ENCODE data around the gene ITGA11.

Gene ITGA11

GRCh38 chr15:68371160-68371559, 60.8 kb downstream of the ITGA11 start:
- no peaks in the 10 kb centered on the region for H3K4me1 ChIP-seq
- in situ Hi-C loops (cut with MboI; ENCODE audit: low sequenced_read_pairs): no loop called here

DNA sequence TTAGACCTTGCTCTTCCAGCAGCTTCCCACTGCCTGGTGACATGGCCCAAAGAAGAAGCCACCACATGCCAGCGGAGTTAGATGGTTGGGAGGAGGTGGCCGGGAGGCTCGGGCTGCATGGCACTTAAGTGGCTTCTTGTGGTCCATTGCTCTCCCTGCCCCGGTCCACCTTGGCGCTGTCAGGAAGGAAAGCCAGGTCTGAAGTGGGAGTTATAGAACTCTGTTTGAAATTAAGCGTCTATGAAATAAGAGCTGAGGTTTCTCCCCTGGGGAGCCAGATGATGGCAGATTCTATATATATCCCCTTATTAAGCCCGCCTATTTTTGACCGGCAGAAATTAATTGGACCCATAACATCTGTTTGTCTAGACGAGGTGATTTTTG, 61.2 kb downstream of the ITGA11 start:
- H3K9me3 ChIP-seq: no peaks in the 10 kb centered on the region
- H3K4me3 ChIP-seq: no peak overlapping the region
- in situ Hi-C loops (cut with MboI; ENCODE audit: low sequenced_read_pairs): no loop called here
- peaks cover 19% of the 10 kb centered on the region for H3K27me3 ChIP-seq (ENCODE audit: low read depth)
- no peaks in the 10 kb centered on the region for H3K4me1 ChIP-seq
- H3K36me3 ChIP-seq (replicated peaks): no peaks in the 10 kb centered on the region
- no peak for DNase-seq (ENCODE audit: low spot score in 2 of 2)

More at GRCh38 chr15:68371160-68371559, 60.8 kb downstream of the ITGA11 start:
- Histone ChIP-seq H3K36me3 (replicated peaks) (no peaks in the 10 kb centered on the region), H3K27me3 (ENCODE audit: low read depth) (peaks cover 15% of the 10 kb centered on the region), H3K4me3 (no peak overlapping the region), H3K9me3 (no peaks in the 10 kb centered on the region)
- DNase-seq (ENCODE audit: low spot score in 2 of 2): no peak

GRCh38 chr15:68369931-68370767, 61.8 kb downstream of the ITGA11 start:
- H3K4me3 ChIP-seq: no peak overlapping the region
- in situ Hi-C loops (cut with MboI; ENCODE audit: low sequenced_read_pairs): no loop called here

GRCh38 chr15:68368731-68369435, 63.1 kb downstream of the ITGA11 start:
- Histone ChIP-seq H3K27me3 (ENCODE audit: low read depth) (peaks cover 20% of the 10 kb centered on the region), H3K36me3 (replicated peaks) (no peaks in the 10 kb centered on the region), H3K4me1 (no peaks in the 10 kb centered on the region), H3K9me3 (no peaks in the 10 kb centered on the region), H3K4me3 (no peak overlapping the region)
- DNase-seq (ENCODE audit: low spot score in 2 of 2): no peak
- in situ Hi-C loops (cut with MboI; ENCODE audit: low sequenced_read_pairs): no loop called here

More at GRCh38 chr15:68369931-68370767, 61.8 kb downstream of the ITGA11 start:
- Histone ChIP-seq H3K4me1 (no peaks in the 10 kb centered on the region), H3K9me3 (no peaks in the 10 kb centered on the region), H3K36me3 (replicated peaks) (no peaks in the 10 kb centered on the region), H3K27me3 (ENCODE audit: low read depth) (peaks cover 20% of the 10 kb centered on the region)
- no peak for DNase-seq (ENCODE audit: low spot score in 2 of 2)

GRCh38 chr15:68367992-68368391, 64.0 kb downstream of the ITGA11 start:
- H3K36me3 ChIP-seq (replicated peaks): no peaks in the 10 kb centered on the region
- no peak for DNase-seq (ENCODE audit: low spot score in 2 of 2)
- H3K4me3 ChIP-seq: no peak overlapping the region
- in situ Hi-C loops (cut with MboI; ENCODE audit: low sequenced_read_pairs): no loop called here
- no peaks in the 10 kb centered on the region for H3K9me3 ChIP-seq
- peaks cover 20% of the 10 kb centered on the region for H3K27me3 ChIP-seq (ENCODE audit: low read depth)
- no peaks in the 10 kb centered on the region for H3K4me1 ChIP-seq

DNA sequence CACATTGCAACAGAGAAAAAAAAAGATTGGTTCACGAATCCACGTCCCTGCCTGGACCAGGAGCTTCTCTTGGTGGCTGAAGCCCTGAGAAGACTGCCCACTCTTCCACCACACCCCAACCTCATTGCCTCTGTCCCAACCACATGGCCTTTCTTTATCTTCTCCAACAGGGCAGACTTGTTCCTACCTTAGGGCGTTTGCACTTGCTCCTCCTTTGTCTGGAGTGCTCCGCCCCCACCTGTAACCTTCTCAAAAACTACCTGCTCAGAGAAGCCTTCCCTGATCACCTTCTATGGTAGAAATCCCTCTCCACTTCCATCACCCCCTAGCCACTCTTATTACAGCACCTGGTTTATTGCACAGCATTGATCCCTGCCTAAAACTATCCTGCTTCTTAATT, 64.7 kb downstream of the ITGA11 start:
- in situ Hi-C loops (cut with MboI; ENCODE audit: low sequenced_read_pairs): no loop called here
- DNase-seq (ENCODE audit: low spot score in 2 of 2): no peak
- H3K36me3 ChIP-seq (replicated peaks): no peaks in the 10 kb centered on the region

DNA sequence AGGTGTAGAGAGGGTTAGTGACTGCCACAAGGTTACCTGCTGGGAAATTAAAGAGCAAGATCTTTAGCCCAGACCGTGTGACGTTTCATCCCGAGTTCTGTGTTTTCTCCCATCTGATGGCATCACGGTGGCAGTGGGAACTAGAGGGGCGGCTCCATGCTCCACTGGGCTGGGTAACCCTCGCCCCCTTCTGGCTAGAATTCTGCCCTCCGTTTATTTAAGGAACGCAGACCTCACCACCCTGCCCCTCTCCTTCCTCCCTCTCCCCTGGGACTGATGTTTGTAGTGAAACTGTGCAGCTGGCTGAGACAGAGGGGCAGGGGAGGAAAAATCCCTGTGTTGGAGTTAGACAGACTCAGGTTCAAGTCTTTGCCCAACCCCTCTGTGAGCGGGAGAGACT, 65.6 kb downstream of the ITGA11 start:
- in situ Hi-C loops (cut with MboI; ENCODE audit: low sequenced_read_pairs): no loop called here
- no peak for DNase-seq (ENCODE audit: low spot score in 2 of 2)
- H3K27me3 ChIP-seq (ENCODE audit: low read depth): peaks cover 20% of the 10 kb centered on the region
- no peaks in the 10 kb centered on the region for H3K9me3 ChIP-seq
- H3K4me3 ChIP-seq: no peak overlapping the region
- H3K36me3 ChIP-seq (replicated peaks): no peaks in the 10 kb centered on the region
- H3K4me1 ChIP-seq: no peaks in the 10 kb centered on the region

More for the DNA sequence above, 64.7 kb downstream of the ITGA11 start:
- no peaks in the 10 kb centered on the region for H3K4me1 ChIP-seq
- no peaks in the 10 kb centered on the region for H3K9me3 ChIP-seq
- no peak overlapping the region for H3K4me3 ChIP-seq
- H3K27me3 ChIP-seq (ENCODE audit: low read depth): peaks cover 20% of the 10 kb centered on the region

DNA sequence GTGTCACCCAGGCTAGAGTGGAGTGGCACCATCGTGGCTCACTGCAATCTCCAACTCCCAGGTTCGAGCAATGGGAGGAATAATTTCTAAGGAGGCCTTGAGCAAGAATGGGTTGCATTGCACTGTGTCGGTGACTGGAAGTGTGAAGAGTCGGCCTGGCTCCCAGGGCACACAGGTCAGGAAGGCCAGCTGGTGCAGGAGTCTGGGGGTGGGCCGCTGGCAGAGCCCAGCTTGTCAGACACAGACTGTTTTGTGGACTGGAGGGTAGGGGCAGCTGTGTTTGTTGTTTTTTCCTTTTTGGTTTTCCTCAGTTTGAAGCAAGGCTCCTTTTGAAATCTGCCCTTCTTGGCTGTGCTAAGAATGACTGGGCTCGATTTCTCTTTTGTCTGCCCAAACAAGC, 66.2 kb downstream of the ITGA11 start:
- H3K36me3 ChIP-seq (replicated peaks): no peaks in the 10 kb centered on the region
- no peaks in the 10 kb centered on the region for H3K9me3 ChIP-seq
- peaks cover 20% of the 10 kb centered on the region for H3K27me3 ChIP-seq (ENCODE audit: low read depth)
- no peaks in the 10 kb centered on the region for H3K4me1 ChIP-seq
- in situ Hi-C loops (cut with MboI; ENCODE audit: low sequenced_read_pairs): no loop called here
- no peak for DNase-seq (ENCODE audit: low spot score in 2 of 2)
- no peak overlapping the region for H3K4me3 ChIP-seq

- no peak for DNase-seq (ENCODE audit: low spot score in 2 of 2)
- peaks cover 20% of the 10 kb centered on the region for H3K27me3 ChIP-seq (ENCODE audit: low read depth)
- no peak overlapping the region for H3K4me3 ChIP-seq
- H3K36me3 ChIP-seq (replicated peaks): no peaks in the 10 kb centered on the region
- H3K4me1 ChIP-seq: no peaks in the 10 kb centered on the region
- in situ Hi-C loops (cut with MboI; ENCODE audit: low sequenced_read_pairs): no loop called here
- H3K9me3 ChIP-seq: no peaks in the 10 kb centered on the region
Observed at GRCh38 chr15:68365140-68365745, 66.7 kb downstream of the ITGA11 start.

DNA sequence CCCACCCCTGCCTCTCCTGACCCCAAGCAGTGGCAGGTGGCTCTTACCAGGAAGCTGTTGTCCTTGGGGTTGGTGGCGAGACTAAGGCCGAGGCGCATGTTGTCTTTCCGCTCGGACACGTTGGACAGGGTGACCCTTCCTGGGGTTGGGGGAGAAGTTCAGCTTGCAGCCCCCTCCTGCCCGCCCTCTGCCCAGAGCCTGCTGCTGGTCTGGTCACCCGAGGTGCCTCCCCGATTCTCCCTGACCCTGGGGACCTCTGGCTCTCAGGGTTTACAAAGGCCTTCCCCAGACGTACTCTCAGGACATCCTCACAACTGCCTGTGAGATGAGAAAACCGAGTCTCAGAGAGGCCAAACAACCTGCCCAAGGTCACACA, 67.3 kb downstream of the ITGA11 start:
- H3K27me3 ChIP-seq (ENCODE audit: low read depth): peaks cover 14% of the 10 kb centered on the region
- no peak overlapping the region for H3K4me3 ChIP-seq
- no peaks in the 10 kb centered on the region for H3K36me3 ChIP-seq (replicated peaks)
- H3K4me1 ChIP-seq: no peaks in the 10 kb centered on the region
- H3K9me3 ChIP-seq: no peaks in the 10 kb centered on the region
- no peak for DNase-seq (ENCODE audit: low spot score in 2 of 2)
- in situ Hi-C loops (cut with MboI; ENCODE audit: low sequenced_read_pairs): no loop called here

DNA sequence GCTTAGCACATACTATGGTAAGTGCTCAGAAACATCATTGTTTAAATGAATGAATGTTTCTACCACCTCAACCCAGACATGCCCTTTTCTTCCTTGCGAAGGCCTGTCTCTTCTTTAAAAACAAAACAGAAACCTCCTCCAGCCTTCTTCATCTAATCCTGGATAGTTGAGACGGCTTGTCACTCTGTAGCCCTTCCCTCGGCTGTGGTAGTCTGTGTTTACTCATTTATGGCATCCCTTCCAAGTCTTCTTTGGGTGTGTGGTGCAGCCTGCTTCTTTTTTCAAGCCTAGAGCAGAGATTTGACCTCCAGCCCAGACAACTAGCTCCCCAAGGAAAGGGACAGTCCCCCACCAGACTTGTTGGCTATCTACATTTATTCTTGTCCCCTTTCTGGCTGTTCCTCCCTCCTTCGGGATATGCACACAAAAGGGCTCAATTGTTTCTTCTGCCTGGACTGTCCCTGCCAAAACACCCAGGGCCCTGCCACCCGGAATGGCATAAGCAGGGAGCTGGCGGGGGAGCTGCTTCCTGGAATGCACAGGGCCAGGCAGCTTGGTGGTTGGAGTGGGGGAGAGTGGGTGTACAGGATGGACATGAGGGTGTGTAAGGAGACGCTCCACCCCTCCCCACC, 67.8 kb downstream of the ITGA11 start:
- Histone ChIP-seq H3K4me1 (no peaks in the 10 kb centered on the region), H3K27me3 (ENCODE audit: low read depth) (peaks cover 13% of the 10 kb centered on the region), H3K4me3 (no peak overlapping the region), H3K9me3 (no peaks in the 10 kb centered on the region), H3K36me3 (replicated peaks) (no peaks in the 10 kb centered on the region)
- no peak for DNase-seq (ENCODE audit: low spot score in 2 of 2)
- in situ Hi-C loops (cut with MboI; ENCODE audit: low sequenced_read_pairs): no loop called here

- in situ Hi-C loops (cut with MboI; ENCODE audit: low sequenced_read_pairs): no loop called here
- Histone ChIP-seq H3K27me3 (ENCODE audit: low read depth) (peaks cover 13% of the 10 kb centered on the region), H3K9me3 (no peaks in the 10 kb centered on the region), H3K4me1 (no peaks in the 10 kb centered on the region), H3K36me3 (replicated peaks) (no peaks in the 10 kb centered on the region), H3K4me3 (no peak overlapping the region)
- no peak for DNase-seq (ENCODE audit: low spot score in 2 of 2)
Observed at GRCh38 chr15:68363353-68363752, 68.6 kb downstream of the ITGA11 start.

DNA sequence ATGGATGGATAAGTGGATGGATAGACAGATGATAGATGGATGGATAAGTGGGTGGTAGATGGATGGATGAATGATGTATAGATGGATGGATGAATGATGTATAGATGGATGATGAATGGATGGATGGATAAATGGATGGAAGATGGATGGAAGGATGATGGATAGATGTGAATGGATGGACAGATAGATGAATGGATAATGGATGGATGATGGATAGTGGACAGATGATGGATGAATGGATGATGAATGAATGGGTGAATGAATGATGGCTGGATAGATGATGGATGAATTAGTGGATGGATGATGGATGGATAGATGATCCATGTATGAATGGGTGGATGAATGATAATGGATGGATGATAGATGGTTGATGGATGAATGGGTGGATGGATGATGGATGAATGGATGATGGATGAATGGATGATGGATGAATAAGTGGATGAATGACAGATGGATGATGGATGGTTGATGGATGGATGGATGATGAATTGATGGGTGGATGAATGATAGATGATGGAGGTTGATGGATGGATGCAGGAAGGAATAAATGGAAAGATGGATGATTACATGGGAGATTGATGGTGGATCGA, 69.3 kb downstream of the ITGA11 start:
- H3K36me3 ChIP-seq (replicated peaks): no peaks in the 10 kb centered on the region
- in situ Hi-C loops (cut with MboI; ENCODE audit: low sequenced_read_pairs): no loop called here
- H3K4me1 ChIP-seq: no peaks in the 10 kb centered on the region
- H3K9me3 ChIP-seq: no peaks in the 10 kb centered on the region
- peaks cover 15% of the 10 kb centered on the region for H3K27me3 ChIP-seq (ENCODE audit: low read depth)
- no peak overlapping the region for H3K4me3 ChIP-seq
- DNase-seq (ENCODE audit: low spot score in 2 of 2): no peak

All from HAP-1 (cell line).